ENCODE data around the gene NPTN. TPM values are rescaled to one million over a fixed set of nuclear protein-coding genes. Genes with fewer than 3 reads are reported as not detected.
"Not testable (repeated sequence)": the region's sequence is repeated elsewhere in the genome, so short reads cannot be mapped to it uniquely, and the experiment has no call there.

Gene NPTN
- total RNA-seq, 1 donor from 2014 or later = 147 TPM

DNA sequence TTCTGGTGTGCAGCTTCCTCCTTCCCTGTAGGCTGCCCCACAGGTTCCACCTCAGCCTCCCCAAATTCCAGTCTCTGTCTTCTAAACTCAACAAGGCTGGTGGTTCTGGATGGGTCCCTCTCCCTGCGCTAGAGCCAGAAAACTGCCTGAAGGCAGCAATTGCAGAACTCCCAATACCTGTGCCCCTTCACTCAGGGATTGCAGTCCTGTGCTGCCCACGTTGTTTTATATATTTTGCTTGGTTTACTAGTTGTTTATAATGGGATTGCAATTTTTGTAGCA is 14.8 kb upstream of the NPTN start:
- H3K9me3 ChIP-seq = no peaks in the 10 kb centered on the region
- H3K4me3 ChIP-seq = no peak overlapping the region
- no peak overlapping the region for H3K27ac ChIP-seq
- H3K4me1 ChIP-seq = no peaks in the 10 kb centered on the region
- H3K36me3 ChIP-seq = no peaks in the 10 kb centered on the region
- intact Hi-C loops (cut with DNase I) = no loop called here
- peaks cover 3% of the 10 kb centered on the region for H3K27me3 ChIP-seq
- TF ChIP-seq, protein P1, sequence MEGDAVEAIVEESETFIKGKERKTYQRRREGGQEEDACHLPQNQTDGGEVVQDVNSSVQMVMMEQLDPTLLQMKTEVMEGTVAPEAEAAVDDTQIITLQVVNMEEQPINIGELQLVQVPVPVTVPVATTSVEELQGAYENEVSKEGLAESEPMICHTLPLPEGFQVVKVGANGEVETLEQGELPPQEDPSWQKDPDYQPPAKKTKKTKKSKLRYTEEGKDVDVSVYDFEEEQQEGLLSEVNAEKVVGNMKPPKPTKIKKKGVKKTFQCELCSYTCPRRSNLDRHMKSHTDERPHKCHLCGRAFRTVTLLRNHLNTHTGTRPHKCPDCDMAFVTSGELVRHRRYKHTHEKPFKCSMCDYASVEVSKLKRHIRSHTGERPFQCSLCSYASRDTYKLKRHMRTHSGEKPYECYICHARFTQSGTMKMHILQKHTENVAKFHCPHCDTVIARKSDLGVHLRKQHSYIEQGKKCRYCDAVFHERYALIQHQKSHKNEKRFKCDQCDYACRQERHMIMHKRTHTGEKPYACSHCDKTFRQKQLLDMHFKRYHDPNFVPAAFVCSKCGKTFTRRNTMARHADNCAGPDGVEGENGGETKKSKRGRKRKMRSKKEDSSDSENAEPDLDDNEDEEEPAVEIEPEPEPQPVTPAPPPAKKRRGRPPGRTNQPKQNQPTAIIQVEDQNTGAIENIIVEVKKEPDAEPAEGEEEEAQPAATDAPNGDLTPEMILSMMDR (IDR thresholded peaks at IDR 0.05) = no peak
- DNase-seq (ENCODE audit: low spot score in 2 of 2) = no peak

DNA sequence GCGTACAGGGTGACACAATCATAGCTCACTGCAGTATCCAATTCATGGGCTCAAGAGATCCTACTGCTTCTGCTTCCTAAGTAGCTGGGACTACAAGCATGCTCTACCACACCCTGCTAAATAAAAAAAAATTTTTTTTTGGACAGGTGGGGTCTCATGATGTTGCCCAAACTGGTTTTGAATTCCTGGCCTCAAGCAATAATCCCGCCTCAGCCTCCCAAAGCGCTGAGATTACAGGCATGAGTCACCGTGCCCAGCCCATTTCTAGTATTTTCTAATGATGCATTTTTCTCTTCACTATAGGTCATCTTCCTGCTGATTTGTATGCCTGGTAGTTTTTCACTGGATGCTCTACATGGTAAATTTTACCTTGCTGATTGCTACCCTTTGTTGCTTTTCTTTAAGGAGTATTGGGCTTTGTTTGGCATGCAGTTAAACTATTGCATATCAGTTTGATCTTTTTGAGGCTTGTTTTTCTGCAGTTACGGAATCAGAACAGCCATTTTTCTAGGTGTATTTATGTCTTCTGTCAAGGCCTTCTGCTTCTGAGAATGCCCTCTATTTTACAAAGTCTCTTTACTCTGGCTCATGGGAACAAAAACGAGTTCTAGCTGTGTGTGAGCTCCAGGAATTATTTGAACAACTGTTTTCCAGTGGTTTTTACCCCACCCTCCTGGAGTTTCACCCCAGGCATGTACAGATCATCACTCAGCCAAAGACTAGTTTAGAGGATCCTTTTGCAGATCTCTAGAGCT is 14.2 kb upstream of the NPTN start:
- DNase-seq (ENCODE audit: low spot score in 2 of 2) = no peak
- Histone ChIP-seq H3K27me3 (peaks cover 3% of the 10 kb centered on the region), H3K27ac (no peak overlapping the region), H3K4me1 (no peaks in the 10 kb centered on the region), H3K36me3 (no peaks in the 10 kb centered on the region), H3K4me3 (no peak overlapping the region), H3K9me3 (no peaks in the 10 kb centered on the region)
- TF ChIP-seq, protein P1 (IDR thresholded peaks at IDR 0.05) = no peak
- intact Hi-C loops (cut with DNase I) = no loop called here

GRCh38 chr15:73639464-73639863 is 6.3 kb upstream of the NPTN start:
- H3K27ac ChIP-seq; H3K9me3 ChIP-seq; H3K27me3 ChIP-seq; H3K4me1 ChIP-seq; DNase-seq (ENCODE audit: low spot score in 2 of 2); H3K36me3 ChIP-seq; H3K4me3 ChIP-seq: not testable (repeated sequence)
- intact Hi-C loops (cut with DNase I) = loop anchor here (10.0 kb wide), 2 partner anchors 855 to 1265 kb away; partner anchors contain the start of genes ADPGK and HEXA

DNA sequence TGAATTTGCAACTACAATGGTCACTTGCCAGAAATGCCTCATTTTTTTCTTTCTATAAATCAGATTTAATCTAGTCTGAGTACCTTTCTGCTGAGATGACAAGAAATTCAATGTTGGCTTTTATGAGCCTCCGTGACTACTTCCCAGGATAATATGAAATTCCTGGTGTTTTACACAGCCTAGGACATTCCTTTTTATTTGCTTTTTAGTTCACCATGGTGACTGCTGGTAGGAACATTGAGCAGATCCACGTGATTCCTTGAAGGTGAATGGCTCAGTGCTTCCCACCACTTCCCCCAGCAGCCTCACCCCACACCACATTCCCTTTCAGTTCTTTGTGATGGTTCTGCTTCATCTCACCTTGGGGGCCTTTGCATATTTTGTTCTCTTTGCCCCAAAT is 4.3 kb upstream of the NPTN start:
- no peak for DNase-seq (ENCODE audit: low spot score in 2 of 2)
- intact Hi-C loops (cut with DNase I) = loop anchor here (10.0 kb wide), 2 partner anchors 853 to 1263 kb away; partner anchors contain the start of genes ADPGK and HEXA
- TF ChIP-seq, protein P1 (IDR thresholded peaks at IDR 0.05) = no peak

DNA sequence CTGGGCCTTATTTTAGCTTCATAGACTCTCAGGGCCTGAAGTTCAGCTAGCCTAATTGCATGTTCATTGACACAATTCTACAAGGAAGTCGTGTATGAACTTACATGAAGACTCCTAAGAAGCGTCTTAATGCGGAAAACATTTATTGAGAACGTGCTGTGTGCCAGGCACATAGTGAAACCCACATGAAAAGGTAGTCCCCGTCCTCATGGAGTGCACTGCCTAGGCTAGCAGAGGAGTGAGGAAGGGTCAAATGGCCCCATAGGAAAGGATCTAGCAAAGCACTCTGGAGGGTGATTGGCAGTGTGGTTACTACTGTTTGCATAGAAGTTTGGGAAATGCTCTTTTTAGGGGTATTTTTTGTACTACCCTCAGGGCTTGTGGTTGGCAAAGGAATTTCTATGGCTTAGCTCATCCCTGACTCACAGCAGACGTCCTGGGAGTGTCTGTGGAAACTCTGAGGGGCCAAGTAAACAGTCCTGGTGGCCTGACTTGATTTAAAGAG is 854 bp upstream of the NPTN start:
- no peak for DNase-seq (ENCODE audit: low spot score in 2 of 2)
- H3K4me3 ChIP-seq = peak overlapping the region in 1 of 2 donors; percentile 85
- intact Hi-C loops (cut with DNase I) = loop anchor here (1.0 to 10.0 kb wide), 4 partner anchors 33 to 1259 kb away; partner anchors contain the start of genes ADPGK, CD276 and HEXA
- no peaks in the 10 kb centered on the region for H3K36me3 ChIP-seq
- TF ChIP-seq, protein P1 (IDR thresholded peaks at IDR 0.05) = no peak
- H3K9me3 ChIP-seq = no peaks in the 10 kb centered on the region
- H3K27ac ChIP-seq = peak overlapping the region; percentile 83 to 98
- H3K4me1 ChIP-seq = peaks cover 0 to 21% of the 10 kb centered on the region in 2 donors
- H3K27me3 ChIP-seq = no peaks in the 10 kb centered on the region

More for the DNA sequence above, 4.3 kb upstream of the NPTN start:
- Histone ChIP-seq H3K4me1 (peaks cover 0 to 6% of the 10 kb centered on the region in 2 donors), H3K4me3 (no peak overlapping the region), H3K9me3 (no peaks in the 10 kb centered on the region), H3K27me3 (no peaks in the 10 kb centered on the region), H3K27ac (no peak overlapping the region), H3K36me3 (no peaks in the 10 kb centered on the region)

- DNase-seq (ENCODE audit: low spot score in 2 of 2) = peak in 1 of 2 donors; percentile 69
- H3K36me3 ChIP-seq = no peaks in the 10 kb centered on the region
- H3K9me3 ChIP-seq = no peaks in the 10 kb centered on the region
- peaks cover 0 to 24% of the 10 kb centered on the region in 2 donors for H3K4me1 ChIP-seq
- intact Hi-C loops (cut with DNase I) = loop anchor here (1.0 to 10.0 kb wide), 4 partner anchors 32 to 1258 kb away; partner anchors contain the start of genes ADPGK, CD276 and HEXA
- peak overlapping the region; percentile 95 to 98 for H3K27ac ChIP-seq
- peak overlapping the region; percentile 85 to 98 for H3K4me3 ChIP-seq
- H3K27me3 ChIP-seq = no peaks in the 10 kb centered on the region
- TF ChIP-seq, protein P1 (IDR thresholded peaks at IDR 0.05) = no peak
Measured at GRCh38 chr15:73632670-73633058, 525 bp downstream of the NPTN start.
